Measurements from ENCODE around the gene FAT2. TPM values are rescaled to one million over a fixed set of nuclear protein-coding genes. Genes with fewer than 3 reads are reported as not detected.

Gene FAT2
- total and polyA plus RNA-seq, 10 of the 15 experiments (the other 5 are each of a cell fraction or from before 2014, with no cell fraction given): 0.01 to 0.06 (median 0.03) TPM; not detected in 3

- no peak overlapping the region for H3K9ac ChIP-seq (ENCODE audit: control insufficient read depth, insufficient read depth, low read length)
- POLR2A ChIA-PET: no interaction called here
- ATAC-seq: peak; percentile 19; the same call in 1 of the 3 replicates
- in situ Hi-C loops (cut with MboI) (no loop called here), intact Hi-C loops (cut with micrococcal nuclease; ENCODE audit: unreplicated experiment) (no loop called here)
- no peak overlapping the region for H3K4me3 ChIP-seq
- 55% methylated on average over 5 of the region's 5 CpGs for WGBS (ENCODE audit: insufficient coverage, insufficient replicate concordance, low lambda C conversion rate, missing lambda C conversion rate)
- no peak for FAIRE-seq
- peaks cover 0 to 2% of the 10 kb centered on the region in 2 experiments; a peak in 1 of 4 replicates for H3K27me3 ChIP-seq (replicated peaks in 1 of 2; ENCODE audit: control insufficient read depth in 2 of 2, insufficient read depth in 2 of 2, low read length in 1 of 2)
- H3K79me2 ChIP-seq (ENCODE audit: control insufficient read depth, insufficient read depth, low read length): no peaks in the 10 kb centered on the region
- H4K20me1 ChIP-seq (ENCODE audit: control insufficient read depth, insufficient read depth): no peaks in the 10 kb centered on the region
- RAD21 ChIA-PET (ENCODE audit: unreplicated experiment): interaction anchor here (0.9 kb wide), 2 partner anchors 66 to 183 kb away, joined by 3 read pairs; partner anchors contain the start of gene G3BP1
- no peak overlapping the region for H3K4me2 ChIP-seq (ENCODE audit: control insufficient read depth, insufficient read depth)
- BruUV-seq (replicated peaks): no TSS peak
- H3K27ac ChIP-seq (ENCODE audit: control insufficient read depth, insufficient read depth): no peak overlapping the region
- CTCF ChIA-PET: interaction anchor here (1.1 kb wide), 2 partner anchors 21 to 64 kb away, joined by 3 read pairs; no protein-coding TSS in a partner anchor
- no peaks in the 10 kb centered on the region for H3K9me3 ChIP-seq (replicated peaks; ENCODE audit: control insufficient read depth, insufficient read depth, low read length)
- no peak overlapping the region for H2AFZ ChIP-seq (ENCODE audit: control insufficient read depth, low read depth, low read length)
- TF ChIP-seq EZH2 (IDR thresholded peaks at IDR 0.05; ENCODE audit: borderline replicate concordance, control insufficient read depth, low read depth, low read length) (no peak), RCOR1 (conservative IDR thresholded peaks at IDR 0.05; ENCODE audit: low read depth, low read length) (no peak), ASH2L (IDR thresholded peaks at IDR 0.05; ENCODE audit: borderline replicate concordance, low read depth) (no peak), PAX8 (IDR thresholded peaks at IDR 0.05) (no peak), HSF1 (IDR thresholded peaks at IDR 0.05; ENCODE audit: low read depth, low read length) (no peak), E2F8 (IDR thresholded peaks at IDR 0.05; ENCODE audit: low read depth, partially characterized antibody) (no peak), TCF12 (IDR thresholded peaks at IDR 0.05; ENCODE audit: low read depth, low read length) (no peak), EGR1 (IDR thresholded peaks at IDR 0.05; ENCODE audit: borderline replicate concordance in 1 of 2, low read depth in 2 of 2, low read length in 2 of 2) (no peak), LARP7 (IDR thresholded peaks at IDR 0.05) (no peak), CTCF (IDR thresholded peaks at IDR 0.05 in 2 of 3, conservative IDR thresholded peaks at IDR 0.05 in 1 of 3; ENCODE audit: control insufficient read depth in 2 of 3, extremely low read depth in 1 of 3, insufficient read depth in 1 of 3, low read depth in 3 of 3, low read length in 3 of 3) (no peak), SP1 (IDR thresholded peaks at IDR 0.05; ENCODE audit: low read depth, low read length) (no peak), FOXK2 (IDR thresholded peaks at IDR 0.05) (no peak), HDGF (IDR thresholded peaks at IDR 0.05) (no peak), RBBP5 (conservative IDR thresholded peaks at IDR 0.05) (no peak)
- DNase-seq (ENCODE audit: low read depth, low spot score): no peak
- H3K36me3 ChIP-seq (ENCODE audit: control insufficient read depth in 2 of 2, insufficient read depth in 2 of 2, low read length in 1 of 2): no peaks in the 10 kb centered on the region
- SMC1A ChIA-PET (ENCODE audit: uncharacterized antibody, unreplicated experiment): interaction anchor here (1.5 kb wide), 1 partner anchor 12 kb away, joined by 4 read pairs; no protein-coding TSS in a partner anchor
- H3K4me1 ChIP-seq (ENCODE audit: control insufficient read depth, insufficient read depth, low read length): no peaks in the 10 kb centered on the region
These were observed 3.2 kb downstream of the FAT2 start for GRCh38 chr5:151587796-151588555.
